ENCODE measurements around the gene ATP1B3.
"Not testable (repeated sequence)": the region's sequence is repeated elsewhere in the genome, so short reads cannot be mapped to it uniquely, and the experiment has no call there.

ATP1B3 gene

DNA sequence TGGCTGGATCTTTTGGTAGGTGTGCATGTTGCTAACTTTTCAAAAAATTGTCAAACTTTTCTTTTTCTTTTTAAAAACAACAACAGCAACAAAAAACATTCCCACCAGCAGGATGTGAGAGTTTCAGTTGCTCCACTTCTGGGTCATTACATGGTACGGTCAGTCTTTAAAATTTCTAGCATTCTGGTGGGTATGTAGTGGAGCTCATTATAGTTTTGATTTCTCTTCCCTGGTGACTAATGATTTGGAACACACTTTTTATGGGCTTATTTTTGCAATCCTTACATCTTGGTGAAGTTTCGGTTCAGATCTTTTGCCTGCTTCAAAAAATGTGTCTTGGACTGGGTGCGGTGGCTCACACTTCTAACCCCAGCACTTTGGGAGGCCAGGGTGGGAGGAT is 19.3 kb downstream of the ATP1B3 start:
- Histone ChIP-seq H3K27ac (no peak overlapping the region), H3K4me3 (no peak overlapping the region)

DNA sequence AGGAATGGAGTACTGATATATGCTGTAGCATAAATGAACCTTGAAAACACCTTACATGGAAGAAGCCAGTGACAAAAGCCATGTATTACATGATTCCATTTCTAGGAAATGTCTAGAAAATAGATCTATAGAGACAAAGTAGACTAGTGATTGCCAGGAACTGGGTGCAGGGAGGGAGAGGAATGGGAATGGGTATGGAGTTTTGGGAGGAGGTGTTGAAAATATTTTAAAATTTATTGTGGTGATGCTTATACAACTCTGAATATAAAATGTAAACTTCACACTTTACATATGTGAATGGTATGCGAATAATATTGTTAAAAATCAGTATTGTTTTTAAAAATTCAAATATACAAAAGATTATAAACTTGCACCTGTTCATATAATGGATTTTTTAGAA is 22.5 kb downstream of the ATP1B3 start:
- H3K4me3 ChIP-seq: no peak overlapping the region
- no peak overlapping the region for H3K27ac ChIP-seq

DNA sequence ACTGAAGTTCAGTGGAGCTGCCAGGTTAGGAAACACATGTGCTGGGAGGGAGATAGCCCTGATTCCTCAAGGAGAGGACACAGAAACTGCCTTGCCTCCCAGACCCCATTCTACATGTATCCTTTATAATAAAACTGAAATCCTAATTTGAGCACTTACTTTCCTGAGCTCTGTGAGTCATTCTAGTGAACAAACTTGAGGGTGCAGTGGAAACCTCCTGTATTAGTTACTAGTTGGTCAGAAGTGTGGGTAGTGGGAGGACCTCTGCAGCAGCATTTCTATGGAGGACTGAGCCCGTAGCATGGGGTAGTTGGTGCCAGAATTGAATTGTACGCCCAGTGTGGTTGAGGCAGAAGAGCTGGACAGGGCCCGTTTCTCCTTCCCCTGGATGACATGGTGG is 23.9 kb downstream of the ATP1B3 start:
- Histone ChIP-seq H3K27ac (no peak overlapping the region), H3K4me3 (no peak overlapping the region)

DNA sequence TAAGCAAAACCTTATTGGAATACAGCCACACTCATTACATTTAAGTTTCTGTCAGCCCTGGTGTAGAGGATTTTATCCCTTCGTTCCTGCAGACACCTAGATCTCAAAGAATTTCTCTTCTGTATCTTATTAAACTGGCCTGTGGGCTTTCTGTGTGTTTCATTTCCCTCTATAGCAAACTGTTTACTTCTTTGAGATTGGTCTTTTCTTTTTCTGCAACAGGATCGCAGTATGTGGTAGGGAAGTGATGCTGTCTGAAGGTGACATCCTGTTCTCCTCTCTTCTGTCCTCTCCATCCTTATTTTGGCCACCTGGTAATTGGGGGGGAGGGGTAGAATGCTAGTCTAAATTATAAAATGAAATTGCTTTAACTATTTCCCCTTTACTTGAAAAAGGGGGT is 25.5 kb downstream of the ATP1B3 start:
- no peak overlapping the region for H3K4me3 ChIP-seq
- no peak overlapping the region for H3K27ac ChIP-seq

DNA sequence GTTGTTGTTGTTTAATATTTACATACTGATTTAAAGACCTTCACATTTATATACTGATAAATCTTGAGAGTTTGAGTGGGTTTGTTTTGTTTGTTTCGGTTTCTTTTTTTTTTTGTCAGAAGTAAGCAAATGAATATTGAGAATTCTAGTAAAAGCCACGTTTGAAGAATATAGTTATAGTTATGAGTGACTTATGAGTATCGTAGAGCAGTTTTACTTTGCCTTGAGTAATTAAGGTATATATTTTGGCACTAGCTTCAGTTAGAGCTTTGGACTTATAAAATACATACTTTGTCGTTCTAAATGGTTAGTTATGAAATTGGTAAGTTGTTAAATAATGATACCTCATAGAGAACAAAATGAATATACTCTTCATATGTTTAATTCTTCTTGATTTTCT is 27.8 kb downstream of the ATP1B3 start:
- H3K4me3 ChIP-seq: no peak overlapping the region
- peak overlapping the region in 1 of 21 experiments; percentile 6 for H3K27ac ChIP-seq

DNA sequence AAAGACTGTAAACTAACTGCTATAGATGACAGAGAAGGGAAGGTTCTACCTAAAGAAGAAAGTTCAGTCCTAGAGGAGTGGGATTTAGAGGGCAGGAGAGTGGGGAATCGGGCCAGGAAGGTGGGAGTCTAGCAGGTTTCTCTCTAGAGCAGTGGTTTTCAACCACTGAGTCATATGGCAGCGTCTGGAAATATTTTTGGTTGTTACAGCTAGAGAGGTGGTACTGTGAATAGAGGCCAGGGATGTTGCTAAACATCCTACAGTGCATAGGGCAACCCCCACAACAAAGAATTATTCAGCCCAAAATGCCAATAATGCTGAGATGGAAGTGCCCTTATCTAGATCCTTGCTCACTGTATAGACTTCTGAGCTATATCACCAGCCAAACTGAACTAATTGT is 28.7 kb downstream of the ATP1B3 start:
- Histone ChIP-seq H3K4me3 (no peak overlapping the region), H3K27ac (no peak overlapping the region)

DNA sequence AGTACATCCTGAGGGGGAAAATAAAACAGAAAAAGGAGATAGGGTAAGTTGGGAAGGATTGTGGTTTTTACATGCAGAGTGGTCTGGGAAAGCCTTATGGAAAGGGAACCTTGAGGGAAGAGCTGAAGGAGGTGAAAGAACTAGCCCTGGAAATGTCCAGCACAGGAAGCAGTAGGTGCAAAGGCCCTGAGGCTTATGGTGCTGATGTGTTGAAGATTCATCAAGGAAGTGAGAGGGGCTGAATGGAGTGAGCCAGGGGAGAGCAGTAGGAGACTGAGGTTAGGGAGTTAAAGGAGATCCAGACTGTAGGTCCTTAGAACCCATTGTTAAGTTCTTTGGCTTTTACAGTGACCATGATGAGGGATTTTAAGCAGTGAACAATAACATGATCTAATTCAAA is 33.0 kb downstream of the ATP1B3 start:
- no peak overlapping the region for H3K27ac ChIP-seq
- H3K4me3 ChIP-seq: no peak overlapping the region

DNA sequence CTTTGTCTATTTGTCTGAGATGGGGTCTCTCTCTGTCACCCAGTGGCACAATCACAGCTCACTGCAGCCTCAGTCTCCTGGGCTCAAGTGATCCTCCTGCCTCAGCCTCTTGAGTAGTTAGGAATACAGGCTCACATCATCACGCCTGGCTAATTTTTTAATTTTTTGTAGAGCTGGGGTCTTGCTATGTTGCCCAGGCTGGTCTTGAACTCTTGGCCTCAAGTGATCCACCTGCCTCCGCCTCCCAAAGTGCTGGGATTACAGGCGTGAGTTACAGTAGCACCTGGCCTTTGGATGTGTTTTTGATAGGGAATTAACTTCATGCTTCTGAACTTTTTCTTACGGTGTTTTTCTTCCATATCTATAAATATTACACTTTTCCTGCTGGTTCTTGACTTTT is 33.5 kb downstream of the ATP1B3 start:
- not testable (repeated sequence) for H3K27ac ChIP-seq, H3K4me3 ChIP-seq

DNA sequence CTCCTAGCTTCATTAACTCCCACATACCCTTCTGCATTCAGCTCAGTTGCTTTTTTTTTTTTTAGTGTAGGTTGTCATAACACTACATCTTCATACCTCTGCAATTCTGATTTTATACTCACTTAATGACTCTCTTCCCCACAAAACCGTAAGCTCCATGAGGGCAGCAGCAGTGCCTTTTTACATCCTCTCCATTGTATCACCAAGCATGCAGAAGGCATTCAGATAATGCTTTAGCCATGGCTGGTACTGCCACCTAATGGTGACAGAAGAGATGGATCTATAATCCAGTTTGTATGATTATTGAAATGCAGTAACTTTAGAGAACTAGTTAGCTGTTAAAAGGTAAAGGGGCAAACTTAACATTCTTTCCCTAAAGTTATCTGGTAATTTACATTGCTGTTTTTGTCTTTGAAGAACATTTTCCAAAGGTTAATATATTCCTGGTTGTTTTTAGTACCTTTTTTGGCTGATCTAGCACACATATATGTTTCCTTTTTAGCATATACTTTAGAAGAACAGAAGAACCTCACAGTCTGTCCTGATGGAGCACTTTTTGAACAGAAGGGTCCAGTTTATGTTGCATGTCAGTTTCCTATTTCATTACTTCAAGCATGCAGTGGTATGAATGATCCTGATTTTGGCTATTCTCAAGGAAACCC is 36.8 kb downstream of the ATP1B3 start:
- H3K4me3 ChIP-seq: no peak overlapping the region

DNA sequence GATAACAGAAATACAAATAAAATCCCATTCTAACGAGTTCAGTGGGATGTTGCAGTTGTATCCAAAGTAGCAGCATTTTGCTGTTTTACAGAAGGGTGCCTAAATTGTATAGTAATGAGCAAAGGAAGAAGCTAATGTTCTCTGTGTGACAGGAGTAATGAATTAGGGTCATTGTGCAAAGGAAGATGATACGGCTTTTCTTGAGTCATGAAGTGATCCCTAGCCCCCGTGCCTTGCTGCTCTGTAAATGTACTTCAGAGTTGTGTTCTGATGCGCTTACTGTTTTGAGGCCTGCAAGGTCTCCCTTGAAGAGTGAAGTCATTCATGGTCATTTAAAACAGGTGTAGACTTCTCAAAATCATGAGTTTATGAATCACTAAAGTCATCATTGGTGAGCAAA is 37.9 kb downstream of the ATP1B3 start:
- Histone ChIP-seq H3K27ac (no peak overlapping the region), H3K4me3 (no peak overlapping the region)

More for the DNA sequence above, 36.8 kb downstream of the ATP1B3 start:
- no peak overlapping the region for H3K27ac ChIP-seq

DNA sequence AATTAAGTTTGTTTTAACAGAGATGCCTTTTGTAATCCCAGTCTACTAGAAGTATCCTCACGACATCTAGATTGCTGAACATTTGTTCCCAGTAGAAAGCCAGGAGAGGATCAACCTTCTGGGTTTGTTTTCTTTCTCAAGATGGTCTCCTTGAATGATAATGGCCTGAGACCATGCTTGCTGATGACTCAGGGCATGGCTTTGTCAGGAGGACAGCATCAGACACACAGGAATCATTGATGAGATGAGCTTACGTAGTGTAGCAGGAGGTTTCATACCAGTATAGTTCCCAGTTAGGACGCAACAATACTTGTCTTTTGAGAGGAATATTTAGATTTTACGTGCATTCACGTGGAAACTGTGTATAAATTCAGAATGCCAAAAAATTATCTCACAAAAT is 38.6 kb downstream of the ATP1B3 start:
- no peak overlapping the region for H3K4me3 ChIP-seq
- peak overlapping the region in 1 of 21 experiments; percentile 1 for H3K27ac ChIP-seq

DNA sequence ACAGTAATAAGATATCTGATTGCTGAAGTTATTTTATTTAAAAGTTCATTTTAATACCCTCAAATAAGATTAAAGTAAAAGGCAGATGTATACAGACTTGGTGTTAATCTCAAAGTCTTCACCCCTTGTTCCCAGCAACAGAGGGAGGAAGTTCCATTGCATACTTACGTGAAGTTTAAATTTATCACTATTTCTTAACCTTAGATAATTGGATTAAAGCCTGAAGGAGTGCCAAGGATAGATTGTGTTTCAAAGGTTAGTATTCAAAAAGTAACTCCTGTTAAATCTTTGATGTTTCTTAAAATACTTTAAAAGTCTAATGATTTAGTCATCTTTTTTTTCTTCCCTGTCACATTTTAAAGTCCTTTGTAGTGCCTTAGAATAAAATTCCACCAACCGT is 39.3 kb downstream of the ATP1B3 start:
- Histone ChIP-seq H3K4me3 (no peak overlapping the region), H3K27ac (no peak overlapping the region)

DNA sequence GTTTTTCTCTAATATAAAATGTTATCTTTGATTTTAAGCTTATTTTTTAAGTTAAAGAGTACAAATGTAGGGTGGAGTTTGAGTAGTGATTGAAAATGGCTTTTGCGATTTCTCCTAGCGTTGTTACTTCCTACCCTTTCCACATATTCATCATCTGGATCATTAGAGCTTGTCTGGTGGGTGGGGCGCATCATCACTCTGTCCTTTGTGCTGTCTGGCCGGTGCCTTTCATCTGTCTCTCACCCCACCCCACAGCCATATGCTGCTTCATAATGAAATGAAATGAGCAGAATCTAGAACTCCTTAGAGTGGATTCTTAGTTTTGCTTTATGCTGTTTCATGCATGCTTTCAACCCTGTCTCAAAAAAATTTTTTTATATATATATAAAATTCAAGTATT is 44.3 kb downstream of the ATP1B3 start:
- Histone ChIP-seq H3K4me3 (no peak overlapping the region), H3K27ac (no peak overlapping the region)

DNA sequence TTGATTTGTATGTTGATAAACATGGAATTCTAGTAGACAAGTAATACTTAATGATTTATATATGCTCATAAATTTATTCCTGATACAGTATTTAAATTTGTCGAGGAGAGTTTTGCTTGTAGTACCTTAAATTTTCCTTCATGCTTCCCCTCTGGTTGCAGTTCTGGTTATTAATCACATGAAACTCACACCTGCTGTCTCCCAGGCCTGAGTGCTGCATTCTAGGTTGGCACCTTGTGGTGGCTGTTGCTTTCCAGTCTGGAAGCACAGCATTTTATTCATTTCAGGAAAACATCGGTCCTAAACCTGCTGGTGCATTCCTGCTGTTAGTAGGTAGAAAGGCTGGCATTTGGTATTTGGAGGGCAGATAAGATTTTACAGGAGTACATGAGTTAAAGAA is 44.9 kb downstream of the ATP1B3 start:
- Histone ChIP-seq H3K27ac (no peak overlapping the region), H3K4me3 (no peak overlapping the region)

DNA sequence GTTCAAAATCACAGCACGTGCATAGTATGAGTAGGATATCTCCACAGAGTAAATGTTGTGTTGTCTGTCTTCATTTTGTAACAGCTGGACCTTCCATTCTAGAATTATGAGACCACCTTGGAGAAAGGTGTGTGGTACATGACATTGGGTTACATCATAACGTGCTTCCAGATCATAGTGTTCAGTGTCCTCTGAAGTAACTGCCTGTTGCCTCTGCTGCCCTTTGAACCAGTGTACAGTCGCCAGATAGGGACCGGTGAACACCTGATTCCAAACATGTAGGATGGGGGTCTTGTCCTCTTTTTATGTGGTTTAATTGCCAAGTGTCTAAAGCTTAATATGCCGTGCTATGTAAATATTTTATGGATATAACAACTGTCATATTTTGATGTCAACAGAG is 49.2 kb downstream of the ATP1B3 start:
- H3K27ac ChIP-seq, H3K4me3 ChIP-seq: not testable (repeated sequence)

DNA sequence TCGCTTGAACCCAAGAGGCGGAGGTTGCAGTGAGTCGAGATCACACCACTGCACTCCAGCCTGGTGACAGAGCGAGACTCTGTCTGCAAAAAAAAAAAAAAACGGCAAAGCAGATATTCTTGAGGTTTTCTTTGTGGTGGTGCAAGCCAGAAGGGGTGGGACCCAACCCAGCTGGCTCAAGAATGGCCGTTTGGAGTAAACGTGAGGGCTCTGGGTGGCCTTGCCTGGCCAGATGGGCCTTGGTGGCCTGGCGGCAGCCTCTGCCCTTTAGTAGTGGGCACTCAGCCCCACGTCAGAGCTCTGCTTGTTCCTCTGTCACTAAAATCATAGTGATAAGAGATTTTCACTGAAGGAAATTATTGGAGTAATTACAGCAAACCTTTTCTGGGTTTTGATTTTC is 50.5 kb downstream of the ATP1B3 start:
- Histone ChIP-seq H3K27ac (no peak overlapping the region), H3K4me3 (no peak overlapping the region)

DNA sequence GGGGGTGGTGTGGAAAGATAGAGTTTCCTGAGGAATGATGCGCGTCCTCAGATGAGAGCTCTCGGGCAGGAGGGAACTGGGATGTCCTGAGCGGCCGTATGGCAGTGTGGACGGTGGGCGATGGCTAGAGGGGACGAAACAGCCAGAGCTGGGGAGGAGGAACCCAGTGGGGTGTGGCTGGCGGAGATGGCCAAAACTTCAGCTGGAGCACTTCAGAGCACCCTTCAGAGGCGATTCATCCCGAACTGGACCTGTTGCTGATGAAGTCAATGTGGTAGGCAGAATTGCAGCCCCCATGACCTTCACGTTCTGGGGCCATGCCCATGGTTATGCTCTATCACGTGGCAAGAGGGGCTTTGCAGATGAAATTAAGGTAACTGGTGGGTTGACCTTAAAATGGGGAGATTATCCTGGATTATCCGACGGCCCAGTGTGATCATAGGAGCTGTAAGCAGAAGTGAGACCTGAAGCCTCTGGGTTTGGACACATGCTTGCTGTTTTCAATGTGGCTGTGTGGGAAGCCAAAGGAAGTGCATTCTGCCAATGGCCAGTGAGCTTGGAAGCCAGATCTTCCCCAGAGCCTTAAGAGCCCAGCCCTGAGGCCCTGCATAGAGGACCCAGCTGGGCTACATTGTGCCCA is 52.3 kb downstream of the ATP1B3 start:
- Histone ChIP-seq H3K4me3 (no peak overlapping the region), H3K27ac (no peak overlapping the region)

DNA sequence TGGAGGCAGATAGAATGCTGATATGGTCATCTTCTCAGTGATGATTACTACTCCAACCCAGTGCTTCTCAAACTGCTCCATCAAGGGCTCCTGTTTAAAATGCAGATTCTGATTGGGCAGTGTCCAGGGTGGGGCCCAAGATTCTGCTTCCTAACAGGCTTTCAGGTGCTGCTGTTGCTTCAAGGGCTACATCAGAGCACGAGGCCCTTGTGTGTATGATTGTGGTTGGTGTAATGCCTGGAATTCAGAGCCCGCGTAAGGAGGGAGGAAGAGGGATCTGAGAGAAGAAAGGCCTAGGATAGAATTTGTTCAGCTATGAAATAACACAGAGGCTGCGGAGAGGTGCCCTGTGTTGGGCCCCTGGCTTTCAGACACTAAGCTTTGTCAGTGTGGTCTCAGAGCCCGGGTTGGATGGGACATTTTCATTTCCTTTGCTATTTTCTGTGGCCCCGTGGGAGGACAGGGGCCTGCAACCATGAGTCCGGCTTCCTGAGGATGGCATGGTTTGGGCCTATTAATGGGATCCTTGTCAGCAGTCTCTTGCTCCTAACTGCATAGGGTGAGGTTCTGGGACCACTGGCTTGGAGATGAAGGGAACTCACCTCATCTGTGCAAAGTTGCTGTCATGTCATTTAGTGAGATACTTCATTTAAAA is 53.0 kb downstream of the ATP1B3 start:
- H3K27ac ChIP-seq: no peak overlapping the region
- no peak overlapping the region for H3K4me3 ChIP-seq

DNA sequence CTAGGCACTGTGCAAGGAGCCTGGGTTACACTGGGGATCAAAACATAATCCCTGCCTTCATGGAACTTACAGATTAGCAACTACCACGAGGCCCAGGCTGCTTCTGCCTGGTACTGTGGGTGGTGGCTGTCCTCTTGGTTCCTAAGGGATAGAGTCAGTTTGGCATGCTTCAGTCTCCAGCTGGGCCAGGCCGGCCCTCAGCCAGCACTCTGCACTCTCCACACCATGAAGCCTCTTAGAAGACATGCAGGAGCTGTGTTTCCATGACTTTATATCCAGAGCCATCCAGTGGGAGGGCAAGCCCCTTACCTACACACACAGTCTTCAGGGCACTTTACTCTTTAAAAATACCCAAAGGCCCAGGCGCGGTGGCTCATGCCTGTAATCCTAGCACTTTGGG is 54.4 kb downstream of the ATP1B3 start:
- no peak overlapping the region for H3K4me3 ChIP-seq
- no peak overlapping the region for H3K27ac ChIP-seq

DNA sequence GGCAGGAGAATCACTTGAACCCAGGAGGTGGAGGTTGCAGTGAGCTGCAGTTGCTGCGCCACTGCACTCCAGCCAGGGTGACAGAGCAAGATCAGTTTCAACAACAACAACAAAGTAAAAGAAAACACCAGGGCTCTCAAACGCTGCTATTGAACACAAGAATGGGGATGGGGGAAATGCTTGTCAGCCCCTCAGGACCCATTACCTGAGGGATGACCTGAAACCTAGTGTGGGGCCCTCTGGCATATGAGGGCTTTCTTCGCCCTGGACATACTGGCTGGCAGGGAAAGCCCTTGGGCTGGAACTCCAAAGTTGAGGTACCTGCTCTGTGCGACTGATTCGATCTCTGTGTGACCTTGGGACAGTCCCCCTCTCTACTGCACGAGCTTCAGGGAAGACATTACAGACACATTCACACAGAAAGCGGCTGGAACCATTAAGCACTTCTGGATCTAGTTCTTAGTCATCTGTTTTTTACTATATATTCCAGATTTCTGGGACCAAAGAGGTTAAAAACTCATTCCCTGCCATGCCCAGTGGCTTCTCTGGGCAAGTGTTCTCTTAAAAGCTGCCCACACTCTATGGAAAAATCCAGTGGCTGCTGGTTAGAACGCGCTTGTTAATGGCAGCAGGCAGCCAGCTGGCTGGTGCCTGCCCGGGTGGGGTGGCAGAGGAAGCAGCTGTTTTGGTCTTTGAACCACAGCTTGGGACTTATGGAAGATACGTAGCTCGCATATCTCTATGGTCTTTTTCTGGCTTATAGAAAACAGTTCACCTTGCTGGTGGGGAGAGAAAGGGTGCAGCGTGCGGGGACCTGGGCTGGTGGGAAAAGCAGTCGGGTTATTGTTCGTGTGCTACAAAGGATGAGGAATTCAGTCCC is 57.2 kb downstream of the ATP1B3 start:
- Histone ChIP-seq H3K27ac (peak overlapping the region in 4 of 21 experiments; percentile 13 to 62 (median 25)), H3K4me3 (no peak overlapping the region)
